Tibial nerve (tissue), 4 donors: ENCODE results near the gene C16orf54. TPM values are rescaled to one million over a fixed set of nuclear protein-coding genes. Genes with fewer than 3 reads are reported as not detected.
"Not testable (repeated sequence)": the region's sequence is repeated elsewhere in the genome, so short reads cannot be mapped to it uniquely, and the experiment has no call there.

Experiments used
- DNase-seq, 2 donors: peaks; one replicate each; pipeline ENCODE4 v3.0.0-alpha.2; 2019; ENCODE audit warnings: low spot score in 2 of 2
- H3K27ac ChIP-seq, 4 donors: fragments of 200-600 bp; sonication (generic) in 3 of 4; one replicate each; pipeline ENCODE4 v1.5.1; 2017 to 2019; ENCODE audit warnings: mild to moderate bottlenecking in 1 of 4
- H3K27me3 ChIP-seq, 2 donors: fragments of 200-600 bp; sonication (generic) in 1 of 2; one replicate each; pipeline versions ENCODE4 v1.5.1 to v1.6.0; 2017 to 2019
- H3K36me3 ChIP-seq, 3 donors: fragments of 200-600 bp; sonication (generic); one replicate each; pipeline ENCODE4 v1.5.1; 2018 to 2019
- H3K4me1 ChIP-seq, 4 donors: fragments of 200-600 bp; sonication (generic) in 3 of 4; one replicate each; pipeline ENCODE4 v1.5.1; 2017 to 2019
- H3K4me3 ChIP-seq, 4 donors: fragments of 200-600 bp; sonication (generic) in 3 of 4; one replicate each; pipeline ENCODE4 v1.5.1; 2017 to 2019; ENCODE audit warnings: mild to moderate bottlenecking in 1 of 4, moderate library complexity in 1 of 4
- H3K9me3 ChIP-seq, 4 donors: fragments of 200-600 bp; sonication (generic) in 3 of 4; one replicate each; pipeline ENCODE4 v1.5.1; 2017 to 2019
- EP300 ChIP-seq, 2 donors: sonication (generic); formaldehyde crosslinking; IDR thresholded peaks; one replicate each; pipeline ENCODE4 v1.6.1; 2017; ENCODE audit warnings: antibody characterized with exemption in 2 of 2, mild to moderate bottlenecking in 1 of 2
- POLR2A ChIP-seq, 2 donors: fragments of 450-650 bp; IDR thresholded peaks; one replicate each; pipeline ENCODE4 v1.6.1; 2017; ENCODE audit warnings: antibody characterized with exemption in 2 of 2, mild to moderate bottlenecking in 2 of 2, moderate library complexity in 2 of 2
- WGBS, 2 donors: methylation state at CpG; one replicate each; pipeline ENCODE4 v1.1.5; 2018; 5-methylcytosine and 5-hydroxymethylcytosine counted together
- total RNA-seq, 4 donors: library from RNA; depleted of rRNA; stranded (reverse); fragments of >200 nt; gene quantifications; one replicate each; pipeline ENCODE4 v1.1.0, GENCODE V29; 2016
- TF ChIP-seq, protein P1 (sequence below), 5 experiments: fragments of 200-600 bp in 3 of 5; fragments of 450-650 bp in 2 of 5; sonication (generic) in 3 of 5; IDR thresholded peaks; one replicate each; pipeline ENCODE4 v1.5.1; 2016 to 2019; ENCODE audit warnings: antibody characterized with exemption in 5 of 5, mild to moderate bottlenecking in 3 of 5, moderate library complexity in 2 of 5

Gene C16orf54
- total RNA-seq, 4 donors from 2014 or later = 0.20 to 2.8 (median 0.61) TPM

DNA sequence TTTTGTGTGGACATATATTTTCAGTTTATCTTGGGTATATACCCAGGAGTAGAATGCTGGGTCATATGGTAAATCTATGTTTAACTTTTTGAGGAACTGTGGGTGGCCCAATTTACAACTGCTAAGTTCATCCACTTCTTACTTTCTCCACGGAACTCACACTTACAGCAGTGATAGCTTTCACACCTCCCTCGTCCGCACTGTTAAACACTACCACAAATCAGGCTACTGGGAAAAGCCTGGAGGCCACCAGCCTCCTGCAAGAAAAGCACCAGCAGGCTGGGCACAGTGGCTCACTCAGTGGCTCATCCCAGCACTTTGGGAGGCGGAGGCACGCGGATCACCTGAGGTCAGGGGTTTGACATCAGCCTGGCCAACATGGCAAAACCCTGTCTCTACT is 17.5 kb upstream of the C16orf54 start:
- TF ChIP-seq, protein P1, sequence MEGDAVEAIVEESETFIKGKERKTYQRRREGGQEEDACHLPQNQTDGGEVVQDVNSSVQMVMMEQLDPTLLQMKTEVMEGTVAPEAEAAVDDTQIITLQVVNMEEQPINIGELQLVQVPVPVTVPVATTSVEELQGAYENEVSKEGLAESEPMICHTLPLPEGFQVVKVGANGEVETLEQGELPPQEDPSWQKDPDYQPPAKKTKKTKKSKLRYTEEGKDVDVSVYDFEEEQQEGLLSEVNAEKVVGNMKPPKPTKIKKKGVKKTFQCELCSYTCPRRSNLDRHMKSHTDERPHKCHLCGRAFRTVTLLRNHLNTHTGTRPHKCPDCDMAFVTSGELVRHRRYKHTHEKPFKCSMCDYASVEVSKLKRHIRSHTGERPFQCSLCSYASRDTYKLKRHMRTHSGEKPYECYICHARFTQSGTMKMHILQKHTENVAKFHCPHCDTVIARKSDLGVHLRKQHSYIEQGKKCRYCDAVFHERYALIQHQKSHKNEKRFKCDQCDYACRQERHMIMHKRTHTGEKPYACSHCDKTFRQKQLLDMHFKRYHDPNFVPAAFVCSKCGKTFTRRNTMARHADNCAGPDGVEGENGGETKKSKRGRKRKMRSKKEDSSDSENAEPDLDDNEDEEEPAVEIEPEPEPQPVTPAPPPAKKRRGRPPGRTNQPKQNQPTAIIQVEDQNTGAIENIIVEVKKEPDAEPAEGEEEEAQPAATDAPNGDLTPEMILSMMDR (IDR thresholded peaks at IDR 0.05) = no peak
- TF ChIP-seq EP300 (IDR thresholded peaks at IDR 0.05) (no peak), POLR2A (IDR thresholded peaks at IDR 0.05) (no peak)
- DNase-seq = no peak
- no peaks in the 10 kb centered on the region for H3K9me3 ChIP-seq
- 77 to 82% methylated on average over 6 of the region's 6 CpGs for WGBS, 2 donors
- H3K4me3 ChIP-seq = no peak overlapping the region
- no peaks in the 10 kb centered on the region for H3K4me1 ChIP-seq
- no peak overlapping the region for H3K27ac ChIP-seq
- H3K36me3 ChIP-seq = no peaks in the 10 kb centered on the region
- H3K27me3 ChIP-seq = no peaks in the 10 kb centered on the region

DNA sequence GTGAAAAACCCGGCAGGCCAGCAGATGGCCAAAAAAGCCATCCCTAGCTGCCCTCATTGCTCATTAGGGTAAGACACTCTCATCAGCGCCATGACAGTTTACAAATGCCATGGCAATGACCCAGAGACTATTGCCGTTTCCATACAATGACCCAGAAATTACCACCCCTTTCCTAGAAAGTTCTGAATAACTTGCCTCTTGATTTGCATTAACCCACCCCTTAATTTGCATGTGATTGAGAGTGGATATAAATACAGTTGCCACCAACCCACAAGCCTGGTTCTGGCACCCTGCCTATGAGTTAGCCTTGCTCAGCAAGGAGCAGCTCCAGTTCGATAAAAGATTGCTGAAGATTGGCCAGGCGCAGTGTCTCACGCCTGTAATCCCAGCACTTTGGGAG is 16.1 kb upstream of the C16orf54 start:
- Histone ChIP-seq H3K27ac (no peak overlapping the region), H3K9me3 (no peaks in the 10 kb centered on the region), H3K4me3 (no peak overlapping the region), H3K27me3 (no peaks in the 10 kb centered on the region), H3K36me3 (no peaks in the 10 kb centered on the region), H3K4me1 (no peaks in the 10 kb centered on the region)
- TF ChIP-seq POLR2A (IDR thresholded peaks at IDR 0.05) = no peak
- TF ChIP-seq EP300 (IDR thresholded peaks at IDR 0.05) = no peak
- TF ChIP-seq, protein P1 (IDR thresholded peaks at IDR 0.05) = no peak
- WGBS, 2 donors = 68 to 79% methylated on average over 6 of the region's 6 CpGs
- no peak for DNase-seq

DNA sequence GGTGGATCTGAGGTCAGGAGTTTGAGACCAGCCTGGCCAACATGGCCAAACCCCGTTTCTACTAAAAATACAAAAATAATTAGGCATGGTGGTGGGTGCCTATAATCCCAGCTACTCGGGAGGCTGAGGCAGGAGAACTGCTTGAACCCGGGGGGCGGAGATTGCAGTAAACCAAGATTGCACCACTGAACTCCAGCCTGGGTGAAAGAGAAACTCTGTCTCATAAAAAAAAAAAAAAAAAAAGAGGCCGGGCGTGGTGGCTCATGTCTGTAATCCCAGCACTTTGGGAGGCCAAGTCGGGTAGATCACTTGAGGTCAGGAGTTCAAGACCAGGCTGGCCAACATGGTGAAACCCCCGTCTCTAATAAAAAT is 15.5 kb upstream of the C16orf54 start:
- 70 to 74% methylated on average over 8 of the region's 8 CpGs for WGBS, 2 donors
- H3K27ac ChIP-seq, H3K27me3 ChIP-seq, DNase-seq, H3K4me1 ChIP-seq, H3K36me3 ChIP-seq, H3K9me3 ChIP-seq, H3K4me3 ChIP-seq: not testable (repeated sequence)

DNA sequence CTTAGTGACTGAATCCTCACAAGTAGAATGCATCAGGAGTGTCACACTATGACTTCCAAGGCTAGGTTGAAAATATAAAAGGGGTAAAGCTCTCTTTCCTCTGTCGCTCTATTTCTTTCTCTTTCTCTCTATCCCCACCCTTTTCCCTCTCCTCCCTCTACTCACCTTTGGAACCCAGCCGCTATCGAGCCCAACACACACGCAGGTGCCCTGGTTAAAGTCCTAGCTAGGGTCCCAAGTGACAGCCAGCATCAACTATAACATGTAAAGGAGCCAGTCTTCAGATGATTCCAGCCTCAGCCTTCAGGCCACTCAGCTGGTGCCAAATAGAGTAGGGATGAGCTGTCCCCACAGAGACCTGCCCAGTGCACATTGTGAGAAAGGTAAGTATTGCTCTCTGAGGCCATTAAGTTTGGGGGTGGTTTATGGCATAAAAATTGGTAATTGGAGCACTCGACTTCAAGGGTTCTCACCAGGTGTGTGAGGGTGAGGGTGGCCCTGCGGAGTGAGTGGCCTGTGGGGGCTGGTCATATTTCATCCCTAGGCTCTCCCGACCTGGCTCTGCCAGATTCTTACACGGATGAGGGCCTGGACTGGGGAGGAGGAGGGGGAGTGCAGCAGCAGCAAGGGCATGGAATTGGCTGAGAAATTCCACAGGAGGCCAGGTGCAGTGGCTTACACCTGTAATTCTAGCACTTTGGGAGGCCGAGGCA is 14.9 kb upstream of the C16orf54 start:
- TF ChIP-seq POLR2A (IDR thresholded peaks at IDR 0.05) (no peak), EP300 (IDR thresholded peaks at IDR 0.05) (no peak)
- TF ChIP-seq, protein P1 (IDR thresholded peaks at IDR 0.05) = no peak
- Histone ChIP-seq H3K4me1 (no peaks in the 10 kb centered on the region), H3K9me3 (no peaks in the 10 kb centered on the region), H3K27ac (no peak overlapping the region), H3K27me3 (no peaks in the 10 kb centered on the region), H3K36me3 (no peaks in the 10 kb centered on the region), H3K4me3 (no peak overlapping the region)
- DNase-seq = no peak
- 69 to 74% methylated on average over 9 of the region's 9 CpGs for WGBS, 2 donors

DNA sequence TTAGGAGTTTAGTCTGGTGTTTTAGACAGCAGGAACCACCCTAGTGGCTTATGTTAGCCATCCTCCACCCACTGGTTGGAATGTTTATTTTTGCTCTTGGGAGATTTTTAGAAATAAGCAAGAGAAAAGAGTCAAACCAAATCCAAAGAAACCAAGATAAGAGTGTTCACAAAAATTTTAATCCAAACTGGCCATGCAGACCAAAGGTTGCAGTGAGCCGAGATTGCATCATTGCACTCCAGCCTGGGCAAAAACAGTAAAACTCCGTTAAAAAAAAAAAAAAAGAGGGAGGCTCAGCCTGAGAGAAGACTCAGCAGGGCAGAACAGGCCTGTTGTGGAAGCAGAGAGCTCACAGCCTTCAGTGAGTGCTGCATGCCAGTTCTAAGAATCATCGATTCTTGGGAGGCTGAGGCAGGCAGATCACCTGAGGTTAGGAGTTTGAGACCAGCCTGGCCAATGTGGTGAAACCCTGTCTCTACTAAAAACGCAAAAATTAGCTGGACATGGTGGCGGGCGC is 12.2 kb upstream of the C16orf54 start:
- TF ChIP-seq, protein P1 (IDR thresholded peaks at IDR 0.05) = no peak
- TF ChIP-seq POLR2A (IDR thresholded peaks at IDR 0.05) = no peak
- no peak for TF ChIP-seq EP300 (IDR thresholded peaks at IDR 0.05)
- WGBS, 2 donors = 61 to 68% methylated on average over 6 of the region's 6 CpGs
- Histone ChIP-seq H3K4me1 (no peaks in the 10 kb centered on the region), H3K27me3 (no peaks in the 10 kb centered on the region), H3K27ac (no peak overlapping the region), H3K36me3 (no peaks in the 10 kb centered on the region), H3K9me3 (no peaks in the 10 kb centered on the region), H3K4me3 (no peak overlapping the region)
- no peak for DNase-seq

DNA sequence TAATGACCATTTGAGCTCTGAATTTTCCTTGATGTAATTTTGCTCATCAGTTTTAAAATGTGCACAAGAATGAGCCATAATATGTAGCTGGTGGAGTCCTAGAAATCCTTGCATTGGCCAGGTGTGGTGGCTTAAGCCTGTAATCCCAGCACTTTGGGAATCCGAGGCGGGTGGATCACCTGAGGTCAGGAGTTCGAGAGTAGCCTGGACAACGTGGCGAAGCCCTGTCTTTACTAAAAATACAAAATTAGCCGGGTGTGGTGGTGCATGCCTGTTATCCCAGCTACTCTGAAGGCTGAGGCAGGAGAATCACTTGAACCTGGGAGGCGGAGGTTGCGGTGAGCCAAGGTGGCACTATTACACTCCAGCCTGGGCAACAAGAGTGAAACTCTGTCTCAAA is 11.3 kb upstream of the C16orf54 start:
- not testable (repeated sequence) for H3K27me3 ChIP-seq, H3K36me3 ChIP-seq, H3K4me3 ChIP-seq, H3K27ac ChIP-seq, H3K4me1 ChIP-seq, DNase-seq, H3K9me3 ChIP-seq
- 77 to 84% methylated on average over 8 of the region's 8 CpGs for WGBS, 2 donors
